ENCODE data around the gene MRPL17. TPM values are rescaled to one million over a fixed set of nuclear protein-coding genes. Genes with fewer than 3 reads are reported as not detected.

Gene MRPL17
- total and polyA plus RNA-seq, 2 of the 13 experiments (the other 11 are each of a cell fraction or from before 2014, with no cell fraction given): 59.4 to 90.0 TPM

GRCh38 chr11:6717426-6717825, 34.3 kb upstream of the MRPL17 start:
- Histone ChIP-seq H3K9me3 (ENCODE audit: low read length) (peaks cover 4% of the 10 kb centered on the region; the same call in 1 of the 2 replicates), H4K20me1 (ENCODE audit: insufficient read depth, low read length) (no peaks in the 10 kb centered on the region), H3K4me2 (ENCODE audit: low read depth, low read length) (no peak overlapping the region), H3K36me3 (replicated peaks in 1 of 2; ENCODE audit: control insufficient read depth in 1 of 2, insufficient read depth in 2 of 2, low read length in 2 of 2) (no peaks in the 10 kb centered on the region), H3K4me3 (replicated peaks in 1 of 3; ENCODE audit: insufficient read depth in 1 of 3, low read depth in 2 of 3, low read length in 3 of 3) (no peak overlapping the region), H3K27me3 (ENCODE audit: control insufficient read depth in 1 of 2, insufficient read depth in 2 of 2, low read length in 2 of 2) (peaks cover 0 to 5% of the 10 kb centered on the region in 2 experiments; a peak in 1 of 5 replicates), H3K79me2 (ENCODE audit: insufficient read depth, low read length) (no peaks in the 10 kb centered on the region), H2AFZ (ENCODE audit: low read length) (no peak overlapping the region), H3K4me1 (ENCODE audit: insufficient read depth, low read length) (no peaks in the 10 kb centered on the region), H3K27ac (ENCODE audit: extremely low read length, insufficient read depth, low read length) (no peak overlapping the region), H3K9ac (ENCODE audit: insufficient read depth, low read depth, low read length) (no peak overlapping the region)
- DNase-seq (ENCODE audit: low spot score) (no peak), FAIRE-seq (no peak), ATAC-seq (no peak)
- TF ChIP-seq HMGA1 (CRISPR knock-in tag; conservative IDR thresholded peaks at IDR 0.05) (no peak), SMARCE1 (IDR thresholded peaks at IDR 0.05; ENCODE audit: borderline replicate concordance) (no peak), ZNF569 (CRISPR knock-in tag; IDR thresholded peaks at IDR 0.05; ENCODE audit: borderline replicate concordance) (no peak), FOXP4 (CRISPR knock-in tag; IDR thresholded peaks at IDR 0.05) (no peak), SMAD3 (CRISPR knock-in tag; IDR thresholded peaks at IDR 0.05) (no peak), ZNF704 (CRISPR knock-in tag; IDR thresholded peaks at IDR 0.05; ENCODE audit: borderline replicate concordance) (no peak), TCF12 (IDR thresholded peaks at IDR 0.05) (no peak), TCF12 (CRISPR knock-in tag; IDR thresholded peaks at IDR 0.05) (no peak), TBX3 (IDR thresholded peaks at IDR 0.05; ENCODE audit: borderline replicate concordance) (no peak), ZBTB7B (CRISPR knock-in tag; IDR thresholded peaks at IDR 0.05) (no peak), MIER3 (CRISPR knock-in tag; IDR thresholded peaks at IDR 0.05; ENCODE audit: borderline replicate concordance) (no peak), FOXA3 (CRISPR knock-in tag; IDR thresholded peaks at IDR 0.05) (no peak), ZNF639 (CRISPR knock-in tag; conservative IDR thresholded peaks at IDR 0.05) (no peak), ZNF746 (CRISPR knock-in tag; IDR thresholded peaks at IDR 0.05) (no peak), ZNF660 (CRISPR knock-in tag; IDR thresholded peaks at IDR 0.05; ENCODE audit: borderline replicate concordance, low read depth) (no peak), ZNF510 (CRISPR knock-in tag; IDR thresholded peaks at IDR 0.05; ENCODE audit: low read depth) (no peak)
- intact Hi-C loops (cut with micrococcal nuclease; ENCODE audit: unreplicated experiment): no loop called here
- ChIA-PET POLR2A (no interaction called here), CTCF (ENCODE audit: low intra/inter-chr PET ratio, low total read pairs) (no interaction called here)
- in situ Hi-C loops (cut with HindIII; ENCODE audit: extremely low pct_ligation_motif_present, low pct_unique_long_range_greater_than_20kb): no loop called here
- BruUV-seq (replicated peaks): no TSS peak
- 46% methylated on average over 3 of the region's 3 CpGs for whole genome bisulfite sequencing (ENCODE audit: low lambda C conversion rate)

Measured in HepG2 (cell line).